Endothelial cell of umbilical vein (primary cell): ENCODE measurements around the gene CSNK1G1. TPM values are rescaled to one million over a fixed set of nuclear protein-coding genes. Genes with fewer than 3 reads are reported as not detected.

Experiments used
- BruUV-seq: library from RNA; stranded (reverse); fragments of 400-500 nt; replicated peaks from 2 replicates; lab custom pipeline; 2021; lab: Mats Ljungman, UMichigan
- CTCF ChIA-PET: fragments of 300-600, 350-600 bp; sonication (Branson Sonifier 250); formaldehyde crosslinking; loops from one replicate; lab custom pipeline; 2021; ENCODE audit warnings: antibody characterized with exemption, inconsistent platforms; lab: Charles Lee
- POLR2A ChIA-PET: fragments of 300-600, 350-600 bp; sonication (Branson Sonifier 250); formaldehyde crosslinking; loops from one replicate; lab custom pipeline; 2021; ENCODE audit warnings: antibody characterized with exemption, inconsistent platforms; lab: Charles Lee
- DNase-seq: peaks from one replicate; pipeline ENCODE4 v3.0.0-alpha.2; 2011; ENCODE audit warnings: low read depth, low spot score
- FAIRE-seq: peaks from 2 replicates; lab custom pipeline; 2011; peaks lifted over from hg19 to GRCh38; lab: Jason Lieb, UNC
- H2AFZ ChIP-seq: 2 replicates; pipeline ENCODE4 v1.6.0; 2012; ENCODE audit warnings: low read depth, low read length, control low read depth, inconsistent platforms
- H3K27ac ChIP-seq: 2 replicates; pipeline ENCODE4 v1.5.1; 2011; ENCODE audit warnings: low read depth, mild to moderate bottlenecking, control low read depth, low read length, moderate library complexity; ENCODE audit not compliant: insufficient read depth
- H3K27me3 ChIP-seq, 2 experiments: 2 replicates each; pipeline versions ENCODE4 v1.6.0 to v1.6.1; 2011; ENCODE audit warnings: low read length in 2 of 2, mixed read lengths in 1 of 2; ENCODE audit not compliant: control insufficient read depth in 2 of 2, insufficient read depth in 2 of 2
- H3K36me3 ChIP-seq, 2 experiments: 2 replicates in 1 of 2; 3 replicates in 1 of 2; pipeline ENCODE4 v1.5.1; 2011; ENCODE audit warnings: low read length in 2 of 2, mild to moderate bottlenecking in 1 of 2, moderate library complexity in 1 of 2; ENCODE audit not compliant: control insufficient read depth in 2 of 2, insufficient read depth in 2 of 2; ENCODE audit errors: extremely low read depth in 1 of 2
- H3K4me1 ChIP-seq: 3 replicates; pipeline ENCODE4 v1.5.1; 2011; ENCODE audit warnings: mild to moderate bottlenecking, low read length; ENCODE audit not compliant: control insufficient read depth, insufficient read depth; ENCODE audit errors: extremely low read depth
- H3K4me2 ChIP-seq: 2 replicates; pipeline ENCODE4 v1.6.1; 2011; ENCODE audit warnings: low read length, control low read depth, mixed read lengths; ENCODE audit not compliant: insufficient read depth
- H3K4me3 ChIP-seq, 3 experiments: fragments of 200-600 bp in 1 of 3; sonication (generic), shearing (Covaris generic) in 1 of 3; replicated peaks in 1 of 3; 2 replicates each; pipeline ENCODE4 v1.5.1; 2011 to 2016; ENCODE audit warnings: control low read depth in 3 of 3, low read length in 3 of 3, mild to moderate bottlenecking in 2 of 3, inconsistent platforms in 1 of 3, low read depth in 1 of 3, moderate library complexity in 1 of 3; ENCODE audit not compliant: insufficient read depth in 1 of 3
- H3K79me2 ChIP-seq: 2 replicates; pipeline ENCODE4 v1.6.0; 2012; ENCODE audit warnings: low read length, inconsistent platforms; ENCODE audit not compliant: control insufficient read depth, insufficient read depth
- H3K9ac ChIP-seq: replicated peaks from 2 replicates; pipeline ENCODE3; 2011; ENCODE audit warnings: low read length, control low read depth; ENCODE audit not compliant: insufficient read depth; ENCODE audit errors: extremely low read depth
- H3K9me1 ChIP-seq: replicated peaks from 3 replicates; pipeline ENCODE4 v1.6.0; 2011; ENCODE audit warnings: mild to moderate bottlenecking, low read length; ENCODE audit not compliant: control insufficient read depth, insufficient read depth; ENCODE audit errors: extremely low read depth
- H3K9me3 ChIP-seq: replicated peaks from 2 replicates; pipeline ENCODE4 v1.5.1; 2012; ENCODE audit warnings: low read length, inconsistent platforms; ENCODE audit not compliant: control insufficient read depth, insufficient read depth
- H4K20me1 ChIP-seq: replicated peaks from 2 replicates; pipeline ENCODE3; 2011; ENCODE audit warnings: mild to moderate bottlenecking, low read length; ENCODE audit not compliant: control insufficient read depth, insufficient read depth; ENCODE audit errors: extremely low read depth
- CTCF ChIP-seq, 2 donors: IDR thresholded peaks; 1 replicate in 1 of 2; 2 replicates in 1 of 2; pipeline ENCODE4 v1.5.1; 2011; ENCODE audit warnings: low read length in 2 of 2, mild to moderate bottlenecking in 2 of 2, moderate library complexity in 2 of 2, control low read depth in 1 of 2, inconsistent platforms in 1 of 2, low read depth in 1 of 2; ENCODE audit not compliant: insufficient read depth in 1 of 2; ENCODE audit errors: extremely low read depth in 1 of 2
- EZH2 ChIP-seq: IDR thresholded peaks from 2 replicates; pipeline ENCODE4 v1.6.1; 2012; ENCODE audit warnings: borderline replicate concordance, low read depth, mild to moderate bottlenecking, moderate library complexity, low read length, inconsistent platforms; ENCODE audit not compliant: severe bottlenecking
- FOS ChIP-seq: IDR thresholded peaks from 2 replicates; pipeline ENCODE4 v1.6.1; 2011; ENCODE audit warnings: mild to moderate bottlenecking, low read length, moderate library complexity, borderline replicate concordance; ENCODE audit not compliant: insufficient read depth
- GATA2 ChIP-seq: IDR thresholded peaks from 2 replicates; pipeline ENCODE4 v1.7.0; 2011; ENCODE audit warnings: low read depth, mild to moderate bottlenecking, moderate library complexity, mixed read lengths, low read length; ENCODE audit not compliant: insufficient read length, insufficient read depth
- JUN ChIP-seq: IDR thresholded peaks from 2 replicates; pipeline ENCODE4 v1.6.1; 2011; ENCODE audit warnings: borderline replicate concordance, low read depth; ENCODE audit not compliant: insufficient read length, insufficient read depth
- MAX ChIP-seq: IDR thresholded peaks from 2 replicates; pipeline ENCODE4 v1.6.1; 2011; ENCODE audit not compliant: insufficient read depth, insufficient read length
- MYC ChIP-seq: IDR thresholded peaks from one replicate; pipeline ENCODE4 v1.6.1; 2011; ENCODE audit warnings: mild to moderate bottlenecking, low read depth, low read length
- POLR2A ChIP-seq: IDR thresholded peaks from 2 replicates; pipeline ENCODE4 v1.6.1; 2012; ENCODE audit warnings: low read depth, mild to moderate bottlenecking, control low read depth, low read length
- POLR2AphosphoS5 ChIP-seq: IDR thresholded peaks from 2 replicates; pipeline ENCODE4 v1.6.1; 2012; ENCODE audit warnings: low read depth, mild to moderate bottlenecking, control low read depth, low read length, moderate library complexity; ENCODE audit not compliant: insufficient read depth
- dilution Hi-C: fragments of 300-500 bp; cut with MboI; formaldehyde crosslinking; loops from one replicate; pipeline ENCODE4 v1.15.0; 2019; ENCODE audit warnings: low sequenced_read_pairs; ENCODE audit not compliant: extremely low pct_ligation_motif_present
- intact Hi-C: fragments of 100-400 bp; cut with micrococcal nuclease; formaldehyde crosslinking; loops from one replicate; pipeline ENCODE4 v1.10.0; 2022
- polyA plus RNA-seq, 4 experiments: library from polyadenylated mRNA; depleted of rRNA in 3 of 4; stranded (reverse) in 3 of 4; unstranded in 1 of 4; fragments of >200 nt; gene quantifications; 2 replicates each; pipeline versions ENCODE4 v1.2.1 to v1.2.3, GENCODE V29; 2011 to 2012; ENCODE audit warnings: missing spikeins in 1 of 4
- total RNA-seq: library from RNA; stranded (reverse); gene quantifications from 2 replicates; pipeline ENCODE4 v1.2.3, GENCODE V29; 2021

CSNK1G1 gene
- total and polyA plus RNA-seq, 2 donors (not counting 3 experiments of a cell fraction or from before 2014, with no cell fraction given), result 9.0 to 31.7 TPM

- H3K4me3 ChIP-seq, result no peak overlapping the region
- DNase-seq, result no peak
- ChIA-PET POLR2A (no interaction called here), CTCF (interaction anchor here (1.1 to 1.9 kb wide), 3 partner anchors 7 to 23 kb away, joined by 3 to 6 read pairs (median 5); no protein-coding TSS in a partner anchor)
- dilution Hi-C loops (no loop called here), intact Hi-C loops (no loop called here)
- no peaks in the 10 kb centered on the region for H3K27me3 ChIP-seq
- H3K79me2 ChIP-seq, result no peaks in the 10 kb centered on the region
- H3K4me1 ChIP-seq, result no peaks in the 10 kb centered on the region
- no peaks in the 10 kb centered on the region for H3K9me1 ChIP-seq
- H3K36me3 ChIP-seq, result peaks cover 11 to 60% of the 10 kb centered on the region in 2 experiments
- H4K20me1 ChIP-seq, result no peaks in the 10 kb centered on the region
- FAIRE-seq, result no peak
- H3K9ac ChIP-seq, result no peak overlapping the region
- no peak overlapping the region for H3K27ac ChIP-seq
- no TSS peak for BruUV-seq
- H3K4me2 ChIP-seq, result no peak overlapping the region
- TF ChIP-seq FOS (no peak), JUN (no peak), EZH2 (no peak), GATA2 (no peak), MYC (no peak), POLR2A (no peak), CTCF (IDR thresholded peaks at IDR 0.05; ENCODE audit: extremely low read depth in 1 of 2, insufficient read depth in 1 of 2, low read depth in 1 of 2, low read length in 2 of 2) (no peak), POLR2AphosphoS5 (no peak), MAX (no peak)
- no peaks in the 10 kb centered on the region for H3K9me3 ChIP-seq
- no peak overlapping the region for H2AFZ ChIP-seq
These were observed 225.8 kb downstream of the CSNK1G1 start for GRCh38 chr15:64130159-64130558.
